Neural progenitor cell (in vitro differentiated cells): ENCODE measurements around the gene KCNH2.

Experiments used
- EZH2 ChIP-seq: fragments of 200-600 bp; sonication (generic); IDR thresholded peaks from 2 replicates; pipeline ENCODE4 v1.6.1; 2017; ENCODE audit warnings: antibody characterized with exemption, mild to moderate bottlenecking, moderate library complexity
- EZH2phosphoT487 ChIP-seq: fragments of 200-600 bp; sonication (generic); IDR thresholded peaks from 2 replicates; pipeline ENCODE4 v1.6.1; 2017; ENCODE audit warnings: antibody characterized with exemption
- TF ChIP-seq, protein P1 (sequence below): fragments of 200-600 bp; sonication (generic); IDR thresholded peaks from 2 replicates; pipeline ENCODE4 v1.5.1; 2017; ENCODE audit warnings: antibody characterized with exemption, mild to moderate bottlenecking

DNA sequence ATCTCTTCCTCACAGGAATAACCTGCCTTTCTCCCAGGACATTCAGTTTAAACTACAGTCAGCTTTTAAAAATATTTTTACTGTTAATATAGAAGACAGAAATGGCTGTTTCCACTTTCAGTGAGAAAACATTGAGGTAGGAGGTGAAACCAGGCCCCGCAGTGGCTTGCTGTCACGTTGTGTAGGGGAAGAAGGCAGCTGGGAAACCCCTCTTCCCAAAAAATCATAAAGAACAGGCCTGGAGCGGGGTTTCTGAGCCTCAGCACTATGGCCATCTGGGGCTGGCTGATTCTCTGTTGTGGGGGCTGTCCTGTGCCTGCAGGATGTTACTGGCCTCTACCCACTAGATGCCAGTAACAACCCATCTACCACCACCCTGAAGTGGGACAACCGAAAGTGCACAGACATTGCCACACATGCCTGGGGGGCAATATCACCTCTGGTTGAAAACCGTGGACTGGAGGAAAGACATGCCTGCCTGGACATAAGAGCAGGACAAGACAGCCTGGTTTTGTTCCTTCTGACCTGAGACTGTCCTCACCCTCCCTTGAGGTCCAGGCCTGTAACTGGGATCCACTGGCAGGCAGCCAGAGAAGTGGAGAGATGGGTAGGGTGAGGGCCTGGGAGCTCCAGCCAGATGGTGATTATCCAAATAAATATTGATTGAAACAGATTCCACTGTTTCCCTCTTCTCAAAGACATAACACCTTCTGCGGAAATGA is 43.9 kb downstream of the KCNH2 start:
- no peak for TF ChIP-seq EZH2
- TF ChIP-seq, protein P1, sequence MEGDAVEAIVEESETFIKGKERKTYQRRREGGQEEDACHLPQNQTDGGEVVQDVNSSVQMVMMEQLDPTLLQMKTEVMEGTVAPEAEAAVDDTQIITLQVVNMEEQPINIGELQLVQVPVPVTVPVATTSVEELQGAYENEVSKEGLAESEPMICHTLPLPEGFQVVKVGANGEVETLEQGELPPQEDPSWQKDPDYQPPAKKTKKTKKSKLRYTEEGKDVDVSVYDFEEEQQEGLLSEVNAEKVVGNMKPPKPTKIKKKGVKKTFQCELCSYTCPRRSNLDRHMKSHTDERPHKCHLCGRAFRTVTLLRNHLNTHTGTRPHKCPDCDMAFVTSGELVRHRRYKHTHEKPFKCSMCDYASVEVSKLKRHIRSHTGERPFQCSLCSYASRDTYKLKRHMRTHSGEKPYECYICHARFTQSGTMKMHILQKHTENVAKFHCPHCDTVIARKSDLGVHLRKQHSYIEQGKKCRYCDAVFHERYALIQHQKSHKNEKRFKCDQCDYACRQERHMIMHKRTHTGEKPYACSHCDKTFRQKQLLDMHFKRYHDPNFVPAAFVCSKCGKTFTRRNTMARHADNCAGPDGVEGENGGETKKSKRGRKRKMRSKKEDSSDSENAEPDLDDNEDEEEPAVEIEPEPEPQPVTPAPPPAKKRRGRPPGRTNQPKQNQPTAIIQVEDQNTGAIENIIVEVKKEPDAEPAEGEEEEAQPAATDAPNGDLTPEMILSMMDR: no peak
- no peak for TF ChIP-seq EZH2phosphoT487
